ENCODE results near the gene KIAA0040.

KIAA0040 gene

GRCh38 chr1:175207971-175208370, 15.4 kb upstream of the KIAA0040 start:
- Histone ChIP-seq H3K27ac (peak overlapping the region; percentile 91), H4K20me1 (ENCODE audit: insufficient read depth) (no peaks in the 10 kb centered on the region), H3K27me3 (ENCODE audit: insufficient read depth, low read depth) (no peaks in the 10 kb centered on the region), H3K4me3 (IDR thresholded peaks at IDR 0.05; ENCODE audit: insufficient read depth, low read depth, low read length) (no peak overlapping the region), H3K9ac (0 out of 2 replicates have a peak overlapping the region, but pooled peaks have one; percentile 50), H3K79me2 (ENCODE audit: insufficient read depth, low read depth) (no peaks in the 10 kb centered on the region), H2AFZ (ENCODE audit: low read depth) (peak overlapping the region; percentile 12; the same call in 1 of the 2 replicates), H3K4me2 (peak overlapping the region; percentile 85), H3K36me3 (ENCODE audit: insufficient read depth) (no peaks in the 10 kb centered on the region), H3K4me1 (ENCODE audit: low read depth, poor library complexity, severe bottlenecking) (peaks cover 70% of the 10 kb centered on the region)
- TF ChIP-seq CTCF (conservative IDR thresholded peaks at IDR 0.05; ENCODE audit: low read depth, low read length): no peak

- H3K9ac ChIP-seq: no peak overlapping the region
- H2AFZ ChIP-seq (ENCODE audit: low read depth): no peak overlapping the region
- peak overlapping the region; percentile 85; the same call in 1 of the 2 replicates for H3K4me2 ChIP-seq
Measured at GRCh38 chr1:175206687-175207086, 14.1 kb upstream of the KIAA0040 start.

GRCh38 chr1:175204330-175204729, 11.8 kb upstream of the KIAA0040 start:
- no peaks in the 10 kb centered on the region for H4K20me1 ChIP-seq (ENCODE audit: insufficient read depth)
- no peak overlapping the region for H2AFZ ChIP-seq (ENCODE audit: low read depth)
- H3K4me1 ChIP-seq (ENCODE audit: low read depth, poor library complexity, severe bottlenecking): peaks cover 33% of the 10 kb centered on the region
- H3K27ac ChIP-seq: no peak overlapping the region
- no peaks in the 10 kb centered on the region for H3K79me2 ChIP-seq (ENCODE audit: insufficient read depth, low read depth)
- no peak overlapping the region for H3K4me3 ChIP-seq (IDR thresholded peaks at IDR 0.05; ENCODE audit: insufficient read depth, low read depth, low read length)
- H3K4me2 ChIP-seq: no peak overlapping the region
- H3K27me3 ChIP-seq (ENCODE audit: insufficient read depth, low read depth): no peaks in the 10 kb centered on the region
- H3K9ac ChIP-seq: no peak overlapping the region
- H3K36me3 ChIP-seq (ENCODE audit: insufficient read depth): no peaks in the 10 kb centered on the region
- no peak for TF ChIP-seq CTCF (conservative IDR thresholded peaks at IDR 0.05; ENCODE audit: low read depth, low read length)

More at GRCh38 chr1:175206687-175207086, 14.1 kb upstream of the KIAA0040 start:
- Histone ChIP-seq H3K36me3 (ENCODE audit: insufficient read depth) (no peaks in the 10 kb centered on the region), H3K4me1 (ENCODE audit: low read depth, poor library complexity, severe bottlenecking) (peaks cover 57% of the 10 kb centered on the region), H3K27ac (no peak overlapping the region), H3K27me3 (ENCODE audit: insufficient read depth, low read depth) (no peaks in the 10 kb centered on the region), H3K4me3 (IDR thresholded peaks at IDR 0.05; ENCODE audit: insufficient read depth, low read depth, low read length) (no peak overlapping the region), H3K79me2 (ENCODE audit: insufficient read depth, low read depth) (no peaks in the 10 kb centered on the region), H4K20me1 (ENCODE audit: insufficient read depth) (no peaks in the 10 kb centered on the region)
- TF ChIP-seq CTCF (conservative IDR thresholded peaks at IDR 0.05; ENCODE audit: low read depth, low read length): no peak

GRCh38 chr1:175203570-175204068, 11.0 kb upstream of the KIAA0040 start:
- H3K4me3 ChIP-seq (IDR thresholded peaks at IDR 0.05; ENCODE audit: insufficient read depth, low read depth, low read length): no peak overlapping the region
- no peaks in the 10 kb centered on the region for H4K20me1 ChIP-seq (ENCODE audit: insufficient read depth)
- H3K4me2 ChIP-seq: no peak overlapping the region
- no peak for TF ChIP-seq CTCF (conservative IDR thresholded peaks at IDR 0.05; ENCODE audit: low read depth, low read length)
- no peak overlapping the region for H3K27ac ChIP-seq
- no peaks in the 10 kb centered on the region for H3K36me3 ChIP-seq (ENCODE audit: insufficient read depth)
- no peak overlapping the region for H3K9ac ChIP-seq
- H2AFZ ChIP-seq (ENCODE audit: low read depth): no peak overlapping the region
- H3K27me3 ChIP-seq (ENCODE audit: insufficient read depth, low read depth): no peaks in the 10 kb centered on the region
- H3K4me1 ChIP-seq (ENCODE audit: low read depth, poor library complexity, severe bottlenecking): peaks cover 26% of the 10 kb centered on the region
- H3K79me2 ChIP-seq (ENCODE audit: insufficient read depth, low read depth): no peaks in the 10 kb centered on the region

Measured in KMS-11 (cell line).